Measurements from ENCODE around the gene EFNA1.

GRCh38 chr1:155086856-155087535, 40.7 kb upstream of the EFNA1 start:
- TF ChIP-seq CTCF (IDR thresholded peaks at IDR 0.05) (no peak), POLR2A (IDR thresholded peaks at IDR 0.05) (no peak)
